ENCODE measurements around the gene C10orf71. TPM values are rescaled to one million over a fixed set of nuclear protein-coding genes. Genes with fewer than 3 reads are reported as not detected.

Gene C10orf71
- polyA plus RNA-seq, 1 donor from 2014 or later = not detected

- Histone ChIP-seq H3K36me3 (ENCODE audit: insufficient read depth, low read length) (no peaks in the 10 kb centered on the region), H3K4me3 (ENCODE audit: low read length) (no peak overlapping the region), H3K27ac (ENCODE audit: low read length) (no peak overlapping the region), H3K4me2 (ENCODE audit: low read length) (no peak overlapping the region), H3K79me2 (replicated peaks; ENCODE audit: insufficient read depth, low read length) (no peaks in the 10 kb centered on the region), H4K20me1 (ENCODE audit: insufficient read depth) (no peaks in the 10 kb centered on the region), H3K9me2 (ENCODE audit: insufficient read depth, low read length) (no peaks in the 10 kb centered on the region), H3K9ac (ENCODE audit: low read length) (no peak overlapping the region), H3K27me3 (ENCODE audit: insufficient read depth, low read depth, low read length) (no peaks in the 10 kb centered on the region), H3F3A (ENCODE audit: insufficient read depth, low read length, poor library complexity, severe bottlenecking) (no peaks in the 10 kb centered on the region), H3K9me3 (ENCODE audit: low read length) (no peaks in the 10 kb centered on the region), H2AFZ (ENCODE audit: low read depth, low read length) (no peak overlapping the region)
- TF ChIP-seq SMC3 (conservative IDR thresholded peaks at IDR 0.05; ENCODE audit: poor library complexity) (no peak), TAF1 (IDR thresholded peaks at IDR 0.05; ENCODE audit: low read depth) (no peak), POLR2AphosphoS5 (IDR thresholded peaks at IDR 0.05) (no peak), RAD21 (conservative IDR thresholded peaks at IDR 0.05) (no peak), CTCF (IDR thresholded peaks at IDR 0.05; ENCODE audit: poor library complexity, severe bottlenecking) (no peak), MXI1 (conservative IDR thresholded peaks at IDR 0.05; ENCODE audit: poor library complexity, severe bottlenecking) (no peak), REST (IDR thresholded peaks at IDR 0.05; ENCODE audit: borderline replicate concordance) (no peak), EZH2 (IDR thresholded peaks at IDR 0.05; ENCODE audit: borderline replicate concordance, insufficient read depth, low read length, poor library complexity, severe bottlenecking) (no peak), EP300 (conservative IDR thresholded peaks at IDR 0.05; ENCODE audit: poor library complexity, severe bottlenecking) (no peak)
These were observed 808 bp downstream of the C10orf71 start for GRCh38 chr10:49299816-49300139.

GRCh38 chr10:49300140-49300974 lies 1.4 kb downstream of the C10orf71 start:
- Histone ChIP-seq H2AFZ (ENCODE audit: low read depth, low read length) (no peak overlapping the region), H3K79me2 (replicated peaks; ENCODE audit: insufficient read depth, low read length) (no peaks in the 10 kb centered on the region), H3K9me3 (ENCODE audit: low read length) (no peaks in the 10 kb centered on the region), H3F3A (ENCODE audit: insufficient read depth, low read length, poor library complexity, severe bottlenecking) (no peaks in the 10 kb centered on the region), H3K4me3 (ENCODE audit: low read length) (no peak overlapping the region), H3K27ac (ENCODE audit: low read length) (no peak overlapping the region), H3K36me3 (ENCODE audit: insufficient read depth, low read length) (no peaks in the 10 kb centered on the region), H3K9ac (ENCODE audit: low read length) (no peak overlapping the region), H3K4me2 (ENCODE audit: low read length) (no peak overlapping the region), H3K27me3 (ENCODE audit: insufficient read depth, low read depth, low read length) (no peaks in the 10 kb centered on the region), H3K9me2 (ENCODE audit: insufficient read depth, low read length) (no peaks in the 10 kb centered on the region), H4K20me1 (ENCODE audit: insufficient read depth) (no peaks in the 10 kb centered on the region)
- TF ChIP-seq MXI1 (conservative IDR thresholded peaks at IDR 0.05; ENCODE audit: poor library complexity, severe bottlenecking) = no peak

Data from neural cell (in vitro differentiated cells).